ENCODE measurements around the gene ZBED3.
A peak's percentile ranks its signal among the peaks of the same experiment; 100 is the strongest.

ZBED3 gene

GRCh38 chr5:77029376-77029885, 57.7 kb downstream of the ZBED3 start:
- ChIA-PET CTCF (interaction anchor here (1.4 to 2.4 kb wide), 5 partner anchors 8 to 161 kb away, joined by 5 to 16 read pairs (median 10); no protein-coding TSS in a partner anchor), POLR2A (interaction anchor here (0.6 to 1.0 kb wide), 2 partner anchors 35 to 38 kb away, joined by 3 to 4 read pairs; no protein-coding TSS in a partner anchor)
- DNase-seq (ENCODE audit: low read depth, low spot score), result no peak
- TF ChIP-seq CTCF (IDR thresholded peaks at IDR 0.05; ENCODE audit: insufficient read depth, low read length, missing control alignments), result no peak
- H3K4me3 ChIP-seq (ENCODE audit: low read depth, low read length), result peak overlapping the region; percentile 90; the same call in 1 of the 2 replicates

GRCh38 chr5:77028631-77029375, 58.3 kb downstream of the ZBED3 start:
- no peak for DNase-seq (ENCODE audit: low read depth, low spot score)
- ChIA-PET CTCF (interaction anchor here (1.1 to 3.2 kb wide), 2 partner anchors 12 to 160 kb away, joined by 4 to 14 read pairs; no protein-coding TSS in a partner anchor), POLR2A (no interaction called here)
- no peak overlapping the region for H3K4me3 ChIP-seq (ENCODE audit: low read depth, low read length)
- no peak for TF ChIP-seq CTCF (IDR thresholded peaks at IDR 0.05; ENCODE audit: insufficient read depth, low read length, missing control alignments)

GRCh38 chr5:77024490-77024889, 62.6 kb downstream of the ZBED3 start:
- ChIA-PET POLR2A (no interaction called here), CTCF (interaction anchor here (1.2 to 1.5 kb wide), 3 partner anchors 8 to 156 kb away, joined by 3 to 6 read pairs (median 4); no protein-coding TSS in a partner anchor)
- no peak overlapping the region for H3K4me3 ChIP-seq (ENCODE audit: low read depth, low read length)
- no peak for DNase-seq (ENCODE audit: low read depth, low spot score)
- TF ChIP-seq CTCF (IDR thresholded peaks at IDR 0.05; ENCODE audit: insufficient read depth, low read length, missing control alignments), result no peak

- TF ChIP-seq CTCF (IDR thresholded peaks at IDR 0.05; ENCODE audit: insufficient read depth, low read length, missing control alignments), result no peak
- CTCF ChIA-PET, result interaction anchor here (1.5 kb wide), 1 partner anchor 158 kb away, joined by 3 read pairs; no protein-coding TSS in a partner anchor
Measured at GRCh38 chr5:77022511-77023417, 64.3 kb downstream of the ZBED3 start.

More at GRCh38 chr5:77022511-77023417, 64.3 kb downstream of the ZBED3 start:
- POLR2A ChIA-PET, result no interaction called here
- no peak overlapping the region for H3K4me3 ChIP-seq (ENCODE audit: low read depth, low read length)
- DNase-seq (ENCODE audit: low read depth, low spot score), result no peak

All from AG04449 (cell line).